ENCODE data around the gene SDK1. TPM values are rescaled to one million over a fixed set of nuclear protein-coding genes. Genes with fewer than 3 reads are reported as not detected.

The SDK1 gene
- total and polyA plus RNA-seq, 2 of the 8 experiments (the other 6 are each of a cell fraction or from before 2014, with no cell fraction given) = 3.3 to 7.2 TPM

DNA sequence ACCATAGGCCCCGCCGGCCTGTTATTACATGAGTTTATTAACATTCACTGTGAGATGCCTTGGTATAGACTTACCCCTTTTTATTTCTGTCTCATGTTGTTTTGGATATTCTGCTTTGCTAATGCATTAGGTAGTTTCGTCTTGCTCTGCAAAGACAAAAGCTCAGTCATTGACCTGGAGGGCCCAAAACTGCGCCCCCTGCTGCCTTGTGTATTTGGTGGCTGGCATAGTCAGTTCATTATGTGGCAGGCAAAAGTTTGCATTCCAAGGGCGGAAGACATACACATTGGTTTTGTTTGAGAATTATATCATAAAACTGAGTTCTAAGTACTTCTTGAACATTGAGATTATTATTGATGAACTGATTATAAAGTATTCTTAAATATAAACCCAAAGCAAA, 372.5 kb downstream of the SDK1 start:
- no peaks in the 10 kb centered on the region for H3K36me3 ChIP-seq (ENCODE audit: control insufficient read depth in 2 of 4, insufficient read depth in 4 of 4, low read length in 3 of 4)
- no peak overlapping the region for H3K14ac ChIP-seq (ENCODE audit: insufficient read length)
- peak; percentile 25 to 84 for DNase-seq (ENCODE audit: low read depth in 1 of 2, low spot score in 2 of 2)
- H2AK5ac ChIP-seq (ENCODE audit: low read depth, low read length) = no peak overlapping the region
- no peak overlapping the region for H4K91ac ChIP-seq (replicated peaks; ENCODE audit: insufficient read length, low read length)
- FAIRE-seq = peak; percentile 45
- H3K27ac ChIP-seq (ENCODE audit: low read depth, low read length) = no peak overlapping the region
- ChIA-PET POLR2A (ENCODE audit: partially characterized antibody) (interaction anchor here (0.6 kb wide), 1 partner anchor 800 kb away, joined by 3 read pairs; no protein-coding TSS in a partner anchor), CTCF (ENCODE audit: partially characterized antibody) (interaction anchor here (0.6 to 5.1 kb wide), 28 partner anchors 10 to 809 kb away, joined by 3 to 63 read pairs (median 3); no protein-coding TSS in a partner anchor)
- H4K5ac ChIP-seq (ENCODE audit: insufficient read length, low read depth, low read length) = no peak overlapping the region
- no peaks in the 10 kb centered on the region for H3K79me2 ChIP-seq (ENCODE audit: control insufficient read depth in 1 of 2, insufficient read depth in 2 of 2, low read length in 2 of 2)
- no peak overlapping the region for H2BK15ac ChIP-seq (ENCODE audit: low read length)
- H4K20me1 ChIP-seq (replicated peaks in 1 of 2; ENCODE audit: control insufficient read depth in 1 of 2, insufficient read depth in 2 of 2, low read length in 2 of 2) = no peaks in the 10 kb centered on the region
- no peaks in the 10 kb centered on the region for H3K79me1 ChIP-seq (ENCODE audit: low read depth, low read length)
- no peaks in the 10 kb centered on the region for H3K9me3 ChIP-seq (ENCODE audit: insufficient read depth in 2 of 2, low read depth in 1 of 2, low read length in 1 of 2)
- no peak overlapping the region for H3K4me3 ChIP-seq (ENCODE audit: extremely low read depth in 1 of 4, insufficient read depth in 2 of 4, low read depth in 3 of 4, low read length in 4 of 4)
- WGBS, 2 experiments (ENCODE audit: extremely low coverage in 1 of 2, insufficient coverage in 1 of 2, insufficient read length in 1 of 2, insufficient replicate concordance in 2 of 2, low coverage in 1 of 2, low lambda C conversion rate in 2 of 2, missing lambda C conversion rate in 1 of 2) = 61% methylated on average over 5 of the region's 5 CpGs; no CpG with 5 or more reads in 1 of the 2 experiments
- H3K23me2 ChIP-seq (ENCODE audit: low read depth, low read length) = no peaks in the 10 kb centered on the region
- no peaks in the 10 kb centered on the region for H3K4me1 ChIP-seq (replicated peaks in 1 of 4; ENCODE audit: control insufficient read depth in 3 of 4, insufficient read depth in 4 of 4, low read length in 3 of 4)
- no peak overlapping the region for H3K18ac ChIP-seq (ENCODE audit: extremely low read depth, low read length)
- no peak overlapping the region for H2BK5ac ChIP-seq (ENCODE audit: low read depth, low read length)
- H3K4me2 ChIP-seq (ENCODE audit: insufficient read depth in 1 of 2, low read depth in 2 of 2, low read length in 2 of 2) = no peak overlapping the region
- no peak overlapping the region for H3K9ac ChIP-seq (replicated peaks in 1 of 4; ENCODE audit: extremely low read depth in 1 of 4, low read depth in 3 of 4, low read length in 3 of 4)
- H2BK20ac ChIP-seq (ENCODE audit: low read length) = no peak overlapping the region
- H2BK120ac ChIP-seq (replicated peaks; ENCODE audit: low read depth, low read length) = no peak overlapping the region
- H3K27me3 ChIP-seq (replicated peaks in 1 of 4; ENCODE audit: control insufficient read depth in 3 of 4, extremely low read depth in 1 of 4, insufficient read depth in 3 of 4, low read length in 3 of 4) = no peaks in the 10 kb centered on the region
- H3K23ac ChIP-seq (ENCODE audit: insufficient read length) = no peak overlapping the region
- no peak overlapping the region for H3K4ac ChIP-seq (replicated peaks; ENCODE audit: insufficient read length, low read depth, low read length)
- no peak overlapping the region for H4K8ac ChIP-seq (ENCODE audit: extremely low read depth, insufficient read depth, low read length)
- no peak overlapping the region for H3K56ac ChIP-seq (replicated peaks; ENCODE audit: insufficient read length, low read depth, low read length)
- no peak overlapping the region for H2BK12ac ChIP-seq (ENCODE audit: low read depth, low read length)
- no peak overlapping the region for H2AFZ ChIP-seq (ENCODE audit: low read length)
- TF ChIP-seq GABPA (IDR thresholded peaks at IDR 0.05; ENCODE audit: borderline replicate concordance, insufficient read depth, low read length) (no peak), KDM5A (IDR thresholded peaks at IDR 0.05; ENCODE audit: low read length) (no peak), YY1 (IDR thresholded peaks at IDR 0.05; ENCODE audit: low read depth, low read length) (no peak), EZH2 (IDR thresholded peaks at IDR 0.05; ENCODE audit: low read depth, low read length, severe bottlenecking) (no peak), GTF2F1 (IDR thresholded peaks at IDR 0.05; ENCODE audit: borderline replicate concordance, low read depth, low read length) (no peak), EGR1 (IDR thresholded peaks at IDR 0.05; ENCODE audit: borderline replicate concordance, low read depth, low read length) (no peak), TEAD4 (IDR thresholded peaks at IDR 0.05; ENCODE audit: low read depth, low read length) (peak; percentile 77), PHF8 (conservative IDR thresholded peaks at IDR 0.05; ENCODE audit: low read depth, low read length) (no peak), CEBPB (IDR thresholded peaks at IDR 0.05; ENCODE audit: low read depth, low read length) (no peak), ZNF274 (IDR thresholded peaks at IDR 0.05; ENCODE audit: borderline replicate concordance, extremely low read depth, low read length) (no peak), RAD21 (IDR thresholded peaks at IDR 0.05 in 1 of 2, conservative IDR thresholded peaks at IDR 0.05 in 1 of 2; ENCODE audit: low read depth in 2 of 2, low read length in 2 of 2) (peak; percentile 69 to 79)
